Erythroblast (primary cell): ENCODE data around the gene PRM2.

ENCODE experiments used
- GATA1 ChIP-seq: IDR thresholded peaks from 2 replicates; pipeline ENCODE4 v1.6.1; 2011; ENCODE audit warnings: low read depth, mild to moderate bottlenecking, control low read depth, low read length, moderate library complexity
- POLR2A ChIP-seq: IDR thresholded peaks from 2 replicates; pipeline ENCODE4 v1.6.1; 2011; ENCODE audit warnings: mild to moderate bottlenecking, low read length

DNA sequence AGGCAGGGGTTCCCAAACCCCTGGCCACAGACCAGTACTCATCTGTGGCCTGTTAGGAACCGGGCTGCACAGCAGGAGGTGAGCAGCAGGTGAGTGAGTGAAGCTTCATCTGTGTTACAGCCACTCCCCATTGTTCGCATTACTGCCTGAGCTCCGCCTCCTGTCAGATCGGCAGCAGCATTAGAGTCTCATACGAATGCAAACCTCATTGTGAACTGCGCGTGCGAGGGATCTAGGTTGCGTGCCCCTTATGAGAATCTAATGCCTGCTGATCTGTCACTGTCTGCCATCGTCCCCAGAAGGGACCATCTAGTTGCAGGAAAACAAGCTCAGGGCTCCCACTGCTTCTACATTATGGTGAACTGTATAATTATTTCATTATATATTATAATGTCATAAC lies 43.9 kb upstream of the PRM2 start:
- TF ChIP-seq POLR2A: no peak
- TF ChIP-seq GATA1: no peak
